ENCODE data around the gene MATN3. TPM values are rescaled to one million over a fixed set of nuclear protein-coding genes. Genes with fewer than 3 reads are reported as not detected.

Gene MATN3
- total and polyA plus RNA-seq, 2 of the 8 experiments (the other 6 are each of a cell fraction or from before 2014, with no cell fraction given): 3.0 to 9.9 TPM

- TF ChIP-seq CHD7 (IDR thresholded peaks at IDR 0.05; ENCODE audit: insufficient replicate concordance, low read length) (no peak), YY1 (IDR thresholded peaks at IDR 0.05; ENCODE audit: low read depth, low read length) (no peak), MAX (IDR thresholded peaks at IDR 0.05) (no peak), JUN (IDR thresholded peaks at IDR 0.05; ENCODE audit: low read depth, low read length) (no peak), JUND (IDR thresholded peaks at IDR 0.05; ENCODE audit: low read length) (no peak), SRF (IDR thresholded peaks at IDR 0.05; ENCODE audit: low read depth, low read length) (no peak)
Observed at GRCh38 chr2:20019747-20020146, 7.3 kb upstream of the MATN3 start (continued).

Data from H1 (cell line).